HG02943 (cell line): ENCODE measurements around the gene RNPS1.
"Not testable (repeated sequence)": the region's sequence is repeated elsewhere in the genome, so short reads cannot be mapped to it uniquely, and the experiment has no call there.

Source experiments
- ATAC-seq: cut with Tn5 transposase; IDR thresholded peaks from one replicate; pipeline ENCODE4 v1.9.1; 2021; ENCODE audit warnings: mild to moderate bottlenecking, low read depth, moderate library complexity; ENCODE audit not compliant: unreplicated experiment

The RNPS1 gene

DNA sequence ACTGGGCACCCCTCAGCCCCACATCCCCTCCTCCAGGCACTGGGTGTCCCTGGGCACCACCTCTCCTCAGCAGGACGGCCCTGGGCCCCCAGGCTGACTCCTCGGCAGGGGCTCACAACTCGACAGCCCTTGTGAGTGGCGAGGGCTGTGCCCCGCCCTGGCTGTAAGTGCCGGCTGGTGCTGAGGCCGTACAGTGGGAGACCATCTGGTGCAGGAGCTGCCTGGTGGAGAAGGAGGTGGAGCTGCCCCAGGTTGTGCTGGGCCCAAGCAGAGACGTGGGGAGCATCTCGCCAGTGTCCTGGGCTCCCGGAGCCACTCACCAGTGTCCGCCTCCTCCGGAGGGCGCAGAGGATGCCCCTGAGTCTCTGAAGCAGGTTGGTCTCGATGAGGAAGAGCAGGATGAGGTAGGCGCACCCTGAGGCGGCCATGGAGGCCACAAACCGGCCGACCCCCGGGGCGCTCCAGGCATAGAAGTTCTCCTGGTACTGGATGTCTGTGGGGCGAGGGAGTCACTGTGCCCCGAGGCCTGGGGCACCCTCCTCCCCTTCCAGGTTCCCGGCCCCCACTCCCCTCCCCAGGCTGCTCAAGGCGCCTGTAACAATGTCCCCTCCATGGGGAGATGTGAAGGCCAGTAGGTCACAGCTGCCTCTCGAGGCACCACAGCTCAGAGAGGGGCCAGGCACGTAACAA is 15.1 kb upstream of the RNPS1 start:
- ATAC-seq, result no peak

GRCh38 chr16:2282262-2282661 is 14.3 kb upstream of the RNPS1 start:
- ATAC-seq, result no peak

- ATAC-seq, result no peak
Observed at GRCh38 chr16:2280981-2281542, 13.1 kb upstream of the RNPS1 start.

DNA sequence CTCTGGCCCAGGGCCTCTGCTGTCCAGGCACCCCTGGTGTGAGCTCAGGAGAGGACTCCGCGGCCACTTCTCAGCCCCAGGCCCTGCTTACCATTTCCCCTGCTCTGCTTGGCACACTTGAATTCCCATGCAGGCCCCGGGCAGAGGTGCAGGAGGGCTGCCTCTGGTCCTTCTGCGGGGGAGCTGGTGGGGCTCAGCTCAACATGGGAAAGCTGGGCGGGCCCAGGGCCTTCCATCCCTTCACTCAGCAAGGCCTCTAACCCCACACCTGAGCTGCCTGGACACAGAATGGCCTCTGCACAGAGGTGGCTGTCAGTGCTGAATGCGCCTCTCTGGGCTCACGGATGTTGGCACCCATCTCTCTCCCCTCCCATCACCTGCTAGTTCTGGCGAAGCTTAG is 12.5 kb upstream of the RNPS1 start:
- no peak for ATAC-seq

GRCh38 chr16:2278956-2279800 is 11.3 kb upstream of the RNPS1 start:
- ATAC-seq, result no peak

DNA sequence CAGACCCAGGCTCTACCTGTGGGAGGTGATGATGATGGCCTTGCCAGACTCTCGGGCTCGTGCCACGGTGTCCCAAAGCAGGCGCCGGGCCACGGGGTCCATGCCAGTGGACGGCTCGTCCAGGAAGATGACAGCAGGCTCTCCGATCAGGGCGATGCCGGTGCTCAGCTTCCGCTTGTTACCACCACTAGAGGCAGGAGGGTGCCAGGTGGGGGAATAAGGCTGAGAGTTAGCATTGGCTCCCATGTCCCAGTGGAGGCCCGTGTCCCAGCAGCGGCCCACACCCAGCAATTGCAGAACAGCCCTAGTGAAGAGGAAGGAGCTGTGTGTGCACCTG is 10.3 kb upstream of the RNPS1 start:
- ATAC-seq, result no peak

DNA sequence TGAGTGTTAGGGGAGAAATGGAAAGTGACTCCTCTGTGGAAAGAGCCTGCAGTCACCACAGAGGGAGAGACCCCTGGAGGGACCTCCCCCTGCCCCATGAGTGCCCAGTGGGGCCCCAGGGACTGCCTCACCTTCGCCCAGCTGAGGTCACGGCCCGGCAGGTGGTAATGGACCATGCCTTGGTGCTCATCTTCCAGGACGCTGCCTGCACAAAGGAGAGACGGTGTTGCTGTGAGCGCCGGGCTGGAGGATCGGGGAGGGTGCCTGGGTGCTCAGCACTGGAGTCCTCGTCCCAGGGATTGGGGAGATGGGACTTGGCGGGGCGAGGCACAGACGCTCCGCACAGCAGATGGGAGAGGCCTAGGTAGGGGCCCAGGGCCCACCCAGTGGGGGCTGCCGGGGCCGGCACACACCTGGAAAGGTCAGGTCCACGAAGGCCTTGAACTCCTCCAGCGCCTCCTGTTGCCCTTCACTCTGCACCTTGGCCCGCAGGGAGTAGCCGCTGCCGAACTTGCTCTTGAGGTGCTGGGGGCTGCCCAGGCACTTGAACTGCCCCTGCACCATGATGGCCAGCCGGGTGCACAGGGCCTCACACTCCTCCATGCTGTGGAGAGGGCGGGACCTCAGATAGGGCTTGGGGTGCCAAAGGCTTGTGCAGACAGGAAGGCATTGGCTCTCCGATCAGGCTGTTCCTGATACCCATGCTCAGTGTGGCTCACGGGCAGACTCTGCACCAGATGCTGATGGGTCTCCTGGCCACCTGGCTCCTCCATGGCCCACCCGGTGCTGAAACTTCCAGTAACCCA is 9.7 kb upstream of the RNPS1 start:
- ATAC-seq, result no peak

DNA sequence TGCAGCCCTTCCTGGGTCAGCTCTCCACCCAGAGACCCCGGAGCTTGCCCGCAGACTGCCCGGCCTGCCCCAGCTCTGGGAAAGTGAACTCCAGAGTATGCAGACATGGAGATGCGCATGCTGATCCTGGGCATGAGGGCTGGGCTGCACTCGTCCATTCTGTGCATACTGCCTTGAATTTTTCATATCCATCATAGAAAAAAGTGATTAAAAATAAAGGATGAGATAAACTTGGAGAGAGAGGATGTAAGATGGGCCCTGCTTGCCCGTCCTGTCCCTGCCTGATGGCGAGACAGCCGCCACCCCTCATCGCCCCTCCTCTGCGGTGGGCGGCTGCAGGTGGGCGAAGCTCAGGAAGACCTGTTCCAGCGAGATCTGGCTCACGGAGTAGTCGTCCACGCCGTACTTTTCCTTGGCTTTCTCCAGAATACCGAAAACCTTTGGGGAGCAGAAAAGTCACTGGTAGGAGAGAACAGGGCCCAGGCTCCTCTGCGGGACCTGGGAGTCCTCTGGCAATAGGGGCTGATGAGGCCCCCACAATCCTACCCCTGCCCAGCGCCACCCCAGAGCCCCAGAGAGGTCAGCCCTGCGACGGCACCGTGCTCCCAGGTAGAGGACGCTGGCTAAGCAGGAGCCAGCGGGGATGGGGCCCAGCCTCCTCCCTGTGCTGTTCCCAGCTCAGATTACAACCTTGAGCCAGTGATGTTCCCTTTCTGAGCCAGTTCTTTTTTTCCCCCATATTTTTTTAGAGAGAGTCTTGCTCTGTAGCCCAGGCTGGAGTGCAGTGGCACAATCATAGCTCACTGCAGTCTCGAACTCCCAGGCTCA is 8.7 kb upstream of the RNPS1 start:
- ATAC-seq, result no peak

GRCh38 chr16:2275476-2276367 is 7.8 kb upstream of the RNPS1 start:
- no peak for ATAC-seq

- ATAC-seq, result no peak
Observed at GRCh38 chr16:2273931-2274330, 6.0 kb upstream of the RNPS1 start.

DNA sequence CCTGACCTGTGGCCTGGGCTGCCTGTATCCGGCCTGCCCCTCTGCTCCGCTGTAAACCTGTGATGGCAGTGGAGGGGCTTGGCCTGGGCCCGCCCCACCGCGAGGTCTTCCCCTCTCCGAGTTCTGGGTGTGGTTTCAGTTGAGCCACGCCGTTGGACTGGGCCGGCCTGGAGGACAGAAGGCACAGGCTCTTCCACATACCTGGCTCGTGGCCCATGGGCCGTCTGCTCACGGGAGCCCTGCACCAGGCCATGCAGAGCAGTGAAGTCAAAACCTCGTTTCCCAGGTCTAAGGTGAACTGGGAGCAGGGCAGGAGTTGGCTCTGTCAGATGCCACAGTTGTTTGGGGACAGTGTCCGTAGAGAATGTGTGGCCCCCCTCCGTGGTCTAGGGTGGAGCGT is 5.6 kb upstream of the RNPS1 start:
- no peak for ATAC-seq

DNA sequence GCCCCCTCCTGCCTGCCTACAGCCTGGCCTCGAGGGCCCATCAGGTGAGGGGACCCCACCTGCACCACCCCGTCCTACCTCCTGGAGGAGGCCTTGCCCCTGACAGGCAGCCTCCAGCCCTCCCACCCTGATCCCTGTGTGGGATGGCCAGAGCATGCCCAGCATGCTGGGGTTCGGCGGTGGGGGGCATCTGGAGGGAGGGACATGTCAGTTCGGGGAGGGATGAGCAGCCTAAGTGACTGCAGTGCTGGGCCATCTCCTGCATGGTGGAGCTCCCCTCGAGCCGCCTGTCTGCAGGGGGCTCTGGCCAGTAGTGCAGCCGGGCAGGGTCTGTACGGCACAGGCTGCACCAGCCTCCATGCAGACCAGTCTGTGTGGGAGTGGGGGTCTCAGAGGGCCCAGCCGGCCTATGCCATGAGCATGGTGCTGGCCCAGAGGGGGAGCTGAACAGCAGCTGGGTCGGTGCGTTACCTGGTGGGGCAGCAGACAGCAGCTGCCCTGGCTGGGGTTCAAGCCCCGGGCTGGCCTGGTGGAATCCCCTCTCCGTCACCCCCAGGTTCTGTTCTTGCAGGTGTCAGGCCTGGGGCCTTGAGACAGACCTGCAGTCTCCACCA is 4.0 kb upstream of the RNPS1 start:
- no peak for ATAC-seq

GRCh38 chr16:2270588-2271470 is 2.9 kb upstream of the RNPS1 start:
- no peak for ATAC-seq

DNA sequence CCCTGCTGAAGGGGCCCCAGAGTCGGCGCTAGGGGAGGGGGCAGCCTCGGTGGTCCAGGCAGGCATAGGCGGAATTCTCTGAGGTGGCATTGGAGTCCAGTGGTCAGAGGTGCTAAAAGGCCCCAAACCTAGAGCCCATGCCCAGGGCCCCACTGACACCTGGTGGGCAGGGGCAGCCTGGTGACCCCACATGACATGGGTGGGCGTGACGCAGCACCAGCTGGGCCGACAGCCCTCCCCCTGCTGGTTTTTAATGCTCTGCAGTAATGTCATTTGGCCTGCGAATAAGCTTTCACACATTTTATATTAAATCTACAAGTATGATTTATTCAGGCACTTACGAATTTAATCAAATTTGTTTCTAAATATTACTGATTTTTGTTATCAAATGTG is 2.1 kb upstream of the RNPS1 start:
- ATAC-seq, result no peak

GRCh38 chr16:2267505-2267912 is 417 bp downstream of the RNPS1 start:
- ATAC-seq, result peak; percentile 57

DNA sequence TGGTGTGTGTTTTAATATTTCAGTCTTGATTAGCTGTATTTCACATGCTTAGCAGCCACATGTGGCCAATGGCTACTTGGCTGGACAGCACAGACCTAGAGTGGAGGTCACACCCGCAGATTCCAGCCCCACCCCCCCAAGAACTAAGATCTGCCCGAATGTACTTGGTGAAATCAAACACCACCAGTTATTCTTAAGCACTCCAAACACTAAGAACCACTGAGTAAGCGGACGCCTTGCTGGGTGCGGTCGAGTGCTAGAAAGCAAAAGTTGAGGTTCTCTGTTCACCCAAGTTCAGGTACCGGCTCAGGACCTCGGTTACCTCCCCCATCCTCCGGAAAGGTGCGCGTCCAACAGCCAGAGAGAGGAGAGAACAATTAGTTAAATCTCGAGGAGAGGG is 1.0 kb downstream of the RNPS1 start:
- ATAC-seq, result not testable (repeated sequence)

GRCh38 chr16:2263026-2263425 is 4.9 kb downstream of the RNPS1 start:
- ATAC-seq, result not testable (repeated sequence)

- ATAC-seq, result no peak
Observed at GRCh38 chr16:2260250-2260649, 7.7 kb downstream of the RNPS1 start.
